ENCODE measurements around the gene UBE2N. TPM values are rescaled to one million over a fixed set of nuclear protein-coding genes. Genes with fewer than 3 reads are reported as not detected.
"Not testable (repeated sequence)": the region's sequence is repeated elsewhere in the genome, so short reads cannot be mapped to it uniquely, and the experiment has no call there.

The UBE2N gene
- total RNA-seq, 1 experiment from 2014 or later = 124 TPM

DNA sequence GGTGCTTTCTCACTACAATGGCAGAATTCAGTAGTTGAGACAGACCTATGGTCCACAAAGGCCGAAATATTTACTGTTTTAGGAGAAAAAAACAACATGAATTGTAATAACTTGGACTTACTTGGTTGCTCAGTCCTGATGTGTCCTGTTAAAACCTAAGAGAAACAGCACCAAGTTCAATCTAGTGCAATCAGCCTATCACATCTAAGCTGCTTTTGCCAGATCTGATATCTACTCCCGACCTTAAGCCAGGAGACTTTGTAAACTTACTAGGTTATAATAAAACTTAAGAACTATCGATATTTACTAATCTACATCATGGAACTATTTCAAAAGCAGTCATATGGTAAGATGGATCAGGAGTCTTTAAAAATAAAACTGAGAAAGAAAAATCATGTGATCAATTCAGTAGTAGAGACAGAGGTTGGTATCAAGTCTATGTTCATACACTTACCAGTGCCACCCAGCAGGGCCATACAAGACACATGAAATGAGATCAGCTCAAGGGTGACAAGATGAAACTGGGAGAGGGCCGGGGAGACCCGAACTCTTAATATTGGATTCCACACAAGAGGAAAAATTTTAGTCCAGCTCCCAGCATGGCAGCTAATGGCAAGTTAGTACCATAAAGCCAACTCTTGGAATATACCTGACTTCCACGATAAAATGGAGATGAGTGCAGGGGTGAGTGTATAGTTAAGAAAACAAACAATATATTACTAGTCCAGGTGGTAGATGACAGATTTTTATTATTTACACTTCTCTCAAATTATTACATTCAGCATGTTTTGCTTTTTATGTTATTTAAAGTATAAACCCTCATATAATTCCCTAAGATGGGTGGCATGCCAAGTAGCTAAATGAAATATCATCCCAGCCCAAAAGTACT is 36.5 kb downstream of the UBE2N start:
- Histone ChIP-seq H3K4me2 (ENCODE audit: low read depth, low read length, poor library complexity, severe bottlenecking) (no peak overlapping the region), H3K9me3 (ENCODE audit: low read length) (no peaks in the 10 kb centered on the region), H3K9ac (ENCODE audit: low read length) (no peak overlapping the region), H3K4me1 (ENCODE audit: low read length) (no peaks in the 10 kb centered on the region), H3K36me3 (ENCODE audit: insufficient read depth, low read length) (no peaks in the 10 kb centered on the region; the same call in 1 of the 2 replicates), H3K27ac (ENCODE audit: low read length) (no peak overlapping the region), H3K27me3 (ENCODE audit: low read length) (no peaks in the 10 kb centered on the region), H3K79me2 (ENCODE audit: low read length) (peaks cover 15% of the 10 kb centered on the region), H2AFZ (ENCODE audit: low read length) (no peak overlapping the region), H3K9me2 (replicated peaks; ENCODE audit: insufficient read depth, low read length) (no peaks in the 10 kb centered on the region), H4K20me1 (ENCODE audit: insufficient read depth, low read depth, low read length) (no peaks in the 10 kb centered on the region), H3K4me3 (ENCODE audit: low read length) (no peak overlapping the region)
- DNase-seq = no peak

DNA sequence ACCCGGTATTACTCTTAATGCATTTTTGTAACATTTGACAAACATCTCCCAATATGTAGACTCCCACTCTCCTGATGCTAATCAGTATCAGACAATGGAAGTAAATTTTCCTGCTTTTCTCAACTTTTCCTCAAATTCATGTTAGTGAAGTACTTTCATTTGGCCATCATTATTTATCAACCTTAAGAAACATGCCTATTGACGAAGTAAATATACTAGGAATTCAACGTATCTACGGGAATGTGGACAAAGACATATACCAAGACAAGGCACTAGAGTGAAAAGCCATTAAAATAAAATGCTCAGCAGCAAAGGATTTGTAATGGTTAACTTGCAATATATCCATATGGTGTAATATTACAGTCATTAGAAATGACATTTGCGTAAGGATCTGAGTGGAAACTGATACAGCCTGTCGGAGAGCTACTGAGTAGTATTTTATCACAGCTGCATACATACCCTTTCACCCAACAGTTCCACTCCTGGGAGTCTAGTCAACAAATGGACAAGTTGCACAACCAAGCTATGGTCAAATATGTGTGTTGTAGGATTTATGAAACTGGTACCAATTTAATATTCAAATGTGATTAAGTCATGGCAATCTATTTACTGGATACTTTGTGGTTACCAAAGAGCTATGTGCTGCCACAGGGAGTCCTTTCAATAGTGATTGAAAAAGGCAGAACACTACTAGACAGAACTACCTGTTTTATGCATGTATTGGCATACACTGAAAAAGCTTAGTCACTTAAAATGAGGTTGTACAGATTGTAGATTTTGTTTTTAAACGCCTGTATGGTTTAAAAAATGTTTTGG is 37.6 kb downstream of the UBE2N start:
- no peak overlapping the region for H3K4me3 ChIP-seq (ENCODE audit: low read length)
- H3K36me3 ChIP-seq (ENCODE audit: insufficient read depth, low read length) = no peaks in the 10 kb centered on the region; the same call in 1 of the 2 replicates
- H3K4me2 ChIP-seq (ENCODE audit: low read depth, low read length, poor library complexity, severe bottlenecking) = no peak overlapping the region
- H3K27me3 ChIP-seq (ENCODE audit: low read length) = no peaks in the 10 kb centered on the region
- DNase-seq = no peak
- H3K9me3 ChIP-seq (ENCODE audit: low read length) = no peaks in the 10 kb centered on the region
- H3K27ac ChIP-seq (ENCODE audit: low read length) = no peak overlapping the region
- H3K9ac ChIP-seq (ENCODE audit: low read length) = no peak overlapping the region
- H4K20me1 ChIP-seq (ENCODE audit: insufficient read depth, low read depth, low read length) = no peaks in the 10 kb centered on the region
- H3K9me2 ChIP-seq (replicated peaks; ENCODE audit: insufficient read depth, low read length) = no peaks in the 10 kb centered on the region
- no peaks in the 10 kb centered on the region for H3K4me1 ChIP-seq (ENCODE audit: low read length)
- no peak overlapping the region for H2AFZ ChIP-seq (ENCODE audit: low read length)
- H3K79me2 ChIP-seq (ENCODE audit: low read length) = peaks cover 11% of the 10 kb centered on the region

DNA sequence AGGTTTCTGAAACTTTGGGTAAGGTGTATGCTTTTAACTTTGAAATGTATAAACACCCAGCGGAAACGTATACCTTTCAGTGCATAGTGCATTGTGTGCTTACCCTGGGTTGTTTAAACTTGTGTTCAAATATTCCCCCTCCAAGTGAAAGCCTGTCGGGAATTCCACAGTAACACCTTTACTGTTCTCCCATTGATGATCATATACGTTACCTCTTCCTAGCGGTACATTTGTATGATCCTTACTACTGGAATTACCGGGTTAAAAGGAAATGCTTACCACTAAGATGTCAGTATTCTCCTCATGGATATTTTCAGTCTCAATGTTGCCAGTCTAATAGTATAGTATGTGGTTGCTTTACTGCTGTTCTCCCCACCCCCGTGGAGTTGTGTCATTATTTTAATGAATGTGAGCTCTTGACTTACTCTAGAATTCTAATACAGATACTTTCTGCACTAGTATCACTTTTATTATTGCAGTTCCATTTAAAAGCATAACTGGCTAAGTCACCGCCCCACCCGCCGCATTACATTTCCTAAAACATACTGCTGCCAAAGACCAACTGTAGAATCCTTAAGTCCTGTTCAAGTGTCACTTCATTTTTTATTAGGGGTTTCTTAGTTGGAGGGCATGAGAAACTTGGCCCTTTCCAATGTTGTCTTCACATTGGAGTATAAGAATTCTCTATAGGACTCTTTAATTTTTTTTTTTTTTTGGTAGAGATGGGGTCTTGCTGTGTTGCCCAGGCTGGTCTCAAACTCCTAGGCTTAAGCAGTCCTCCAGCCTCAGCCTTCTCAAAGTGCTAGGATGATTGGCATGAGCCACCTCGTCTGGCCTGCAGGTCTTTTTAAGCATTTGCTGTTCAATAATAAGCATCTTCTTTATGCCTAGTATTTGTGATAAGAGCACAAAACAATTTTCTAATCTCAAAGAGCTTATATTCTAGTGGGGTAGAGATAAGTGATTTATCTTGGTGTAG is 39.1 kb downstream of the UBE2N start:
- H3K36me3 ChIP-seq (ENCODE audit: insufficient read depth, low read length) = no peaks in the 10 kb centered on the region; the same call in 1 of the 2 replicates

DNA sequence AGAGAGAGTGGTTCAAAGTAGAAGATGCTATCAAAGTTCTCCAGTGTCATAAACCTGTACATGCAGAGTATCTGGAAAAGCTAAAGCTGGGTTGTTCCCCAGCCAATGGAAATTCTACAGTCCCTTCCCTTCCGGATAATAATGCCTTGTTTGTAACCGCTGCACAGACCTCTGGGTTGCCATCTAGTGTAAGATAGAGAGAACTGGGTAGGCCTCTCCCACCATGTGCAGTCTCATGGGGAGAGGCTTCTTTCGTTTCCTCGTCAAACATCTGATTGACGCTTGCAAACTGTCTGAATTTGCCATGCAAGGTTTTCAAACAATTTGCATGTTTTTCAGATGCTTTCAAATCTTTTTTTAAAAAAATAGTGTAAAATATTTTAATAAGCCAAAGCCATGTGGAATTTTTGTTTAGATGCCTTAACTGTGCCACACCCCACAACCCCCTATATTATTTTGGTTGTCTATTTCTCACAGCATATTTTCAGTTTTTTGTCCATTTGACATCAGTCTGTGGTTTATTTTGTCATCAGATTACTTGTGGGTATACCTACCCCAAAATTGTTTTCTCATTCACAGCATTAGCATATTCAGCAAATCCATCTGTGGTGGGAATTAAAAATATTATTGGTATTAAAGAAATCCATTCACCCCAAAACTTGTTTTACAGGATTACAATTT is 42.4 kb downstream of the UBE2N start:
- H4K20me1 ChIP-seq (ENCODE audit: insufficient read depth, low read depth, low read length); DNase-seq; H3K4me2 ChIP-seq (ENCODE audit: low read depth, low read length, poor library complexity, severe bottlenecking); H3K9me2 ChIP-seq (replicated peaks; ENCODE audit: insufficient read depth, low read length); H3K9me3 ChIP-seq (ENCODE audit: low read length); H3K4me1 ChIP-seq (ENCODE audit: low read length); H3K4me3 ChIP-seq (ENCODE audit: low read length); H2AFZ ChIP-seq (ENCODE audit: low read length); H3K36me3 ChIP-seq (ENCODE audit: insufficient read depth, low read length); H3K27me3 ChIP-seq (ENCODE audit: low read length); H3K9ac ChIP-seq (ENCODE audit: low read length); H3K79me2 ChIP-seq (ENCODE audit: low read length): not testable (repeated sequence)
- peak overlapping the region; percentile 39; the same call in 1 of the 2 replicates for H3K27ac ChIP-seq (ENCODE audit: low read length)

More for the DNA sequence above, 39.1 kb downstream of the UBE2N start:
- no peak overlapping the region for H2AFZ ChIP-seq (ENCODE audit: low read length)
- peaks cover 6% of the 10 kb centered on the region for H3K4me1 ChIP-seq (ENCODE audit: low read length)
- no peak overlapping the region for H3K4me3 ChIP-seq (ENCODE audit: low read length)
- H3K79me2 ChIP-seq (ENCODE audit: low read length) = peaks cover 3% of the 10 kb centered on the region; the same call in 1 of the 2 replicates
- H3K27me3 ChIP-seq (ENCODE audit: low read length) = no peaks in the 10 kb centered on the region
- no peak overlapping the region for H3K4me2 ChIP-seq (ENCODE audit: low read depth, low read length, poor library complexity, severe bottlenecking)
- no peaks in the 10 kb centered on the region for H3K9me2 ChIP-seq (replicated peaks; ENCODE audit: insufficient read depth, low read length)
- DNase-seq = no peak
- no peaks in the 10 kb centered on the region for H4K20me1 ChIP-seq (ENCODE audit: insufficient read depth, low read depth, low read length)
- no peak overlapping the region for H3K9ac ChIP-seq (ENCODE audit: low read length)
- H3K9me3 ChIP-seq (ENCODE audit: low read length) = no peaks in the 10 kb centered on the region
- no peak overlapping the region for H3K27ac ChIP-seq (ENCODE audit: low read length)

DNA sequence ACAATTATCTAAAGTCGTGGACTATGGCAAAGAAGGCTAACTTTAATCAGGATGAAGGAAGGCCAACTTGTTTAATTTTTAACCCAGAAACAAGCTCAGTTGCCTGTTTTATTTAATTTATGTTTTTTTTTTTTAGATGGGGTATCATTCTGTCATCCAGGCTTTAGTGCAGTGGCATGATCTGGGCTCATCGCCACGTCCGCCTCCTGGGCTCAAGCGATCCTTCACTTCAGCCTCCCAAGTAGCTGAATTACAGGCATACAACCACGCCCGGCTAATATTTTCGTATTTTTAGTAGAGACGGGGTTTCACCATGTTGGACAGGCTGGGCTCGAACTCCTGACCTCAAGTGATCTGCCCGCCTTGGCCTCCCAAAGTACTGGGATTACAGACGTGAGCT is 44.3 kb downstream of the UBE2N start:
- no peaks in the 10 kb centered on the region for H4K20me1 ChIP-seq (ENCODE audit: insufficient read depth, low read depth, low read length)
- no peaks in the 10 kb centered on the region for H3K9me2 ChIP-seq (replicated peaks; ENCODE audit: insufficient read depth, low read length)
- no peaks in the 10 kb centered on the region for H3K27me3 ChIP-seq (ENCODE audit: low read length)
- no peak overlapping the region for H3K4me2 ChIP-seq (ENCODE audit: low read depth, low read length, poor library complexity, severe bottlenecking)
- H3K79me2 ChIP-seq (ENCODE audit: low read length) = peaks cover 4% of the 10 kb centered on the region
- H3K4me1 ChIP-seq (ENCODE audit: low read length) = peaks cover 15% of the 10 kb centered on the region
- H3K9ac ChIP-seq (ENCODE audit: low read length) = no peak overlapping the region
- H3K4me3 ChIP-seq (ENCODE audit: low read length) = no peak overlapping the region
- no peak overlapping the region for H2AFZ ChIP-seq (ENCODE audit: low read length)
- no peaks in the 10 kb centered on the region for H3K9me3 ChIP-seq (ENCODE audit: low read length)
- no peak overlapping the region for H3K27ac ChIP-seq (ENCODE audit: low read length)
- DNase-seq = no peak
- H3K36me3 ChIP-seq (ENCODE audit: insufficient read depth, low read length) = no peaks in the 10 kb centered on the region

DNA sequence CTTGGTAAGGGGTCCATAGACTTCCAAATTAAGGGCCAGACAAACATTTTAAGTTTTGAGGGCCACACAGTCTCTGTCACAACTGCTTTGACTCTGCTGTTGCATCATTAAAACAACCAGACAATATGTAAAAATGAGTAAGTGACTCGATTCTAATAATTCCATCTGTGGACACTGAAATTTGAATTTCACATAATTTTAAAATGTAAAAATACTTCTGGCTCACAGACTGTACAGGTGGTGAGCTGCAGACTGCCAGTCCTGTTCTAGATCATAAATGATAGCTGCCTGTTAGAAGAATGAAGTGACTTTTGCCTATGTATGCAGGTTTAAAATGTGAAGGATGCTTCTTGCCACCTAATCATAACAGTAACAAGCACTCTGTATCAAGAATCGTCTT is 48.3 kb downstream of the UBE2N start:
- Histone ChIP-seq H3K36me3 (ENCODE audit: insufficient read depth, low read length) (no peaks in the 10 kb centered on the region), H3K27me3 (ENCODE audit: low read length) (no peaks in the 10 kb centered on the region), H3K79me2 (ENCODE audit: low read length) (peaks cover 4% of the 10 kb centered on the region), H3K4me1 (ENCODE audit: low read length) (peaks cover 14% of the 10 kb centered on the region), H3K9ac (ENCODE audit: low read length) (peak overlapping the region; percentile 37), H3K9me2 (replicated peaks; ENCODE audit: insufficient read depth, low read length) (no peaks in the 10 kb centered on the region), H4K20me1 (ENCODE audit: insufficient read depth, low read depth, low read length) (peaks cover 11% of the 10 kb centered on the region; the same call in 1 of the 2 replicates), H3K9me3 (ENCODE audit: low read length) (no peaks in the 10 kb centered on the region), H3K4me3 (ENCODE audit: low read length) (no peak overlapping the region), H2AFZ (ENCODE audit: low read length) (no peak overlapping the region), H3K4me2 (ENCODE audit: low read depth, low read length, poor library complexity, severe bottlenecking) (peak overlapping the region; percentile 59), H3K27ac (ENCODE audit: low read length) (peak overlapping the region; percentile 61)
- DNase-seq = peak; percentile 55

DNA sequence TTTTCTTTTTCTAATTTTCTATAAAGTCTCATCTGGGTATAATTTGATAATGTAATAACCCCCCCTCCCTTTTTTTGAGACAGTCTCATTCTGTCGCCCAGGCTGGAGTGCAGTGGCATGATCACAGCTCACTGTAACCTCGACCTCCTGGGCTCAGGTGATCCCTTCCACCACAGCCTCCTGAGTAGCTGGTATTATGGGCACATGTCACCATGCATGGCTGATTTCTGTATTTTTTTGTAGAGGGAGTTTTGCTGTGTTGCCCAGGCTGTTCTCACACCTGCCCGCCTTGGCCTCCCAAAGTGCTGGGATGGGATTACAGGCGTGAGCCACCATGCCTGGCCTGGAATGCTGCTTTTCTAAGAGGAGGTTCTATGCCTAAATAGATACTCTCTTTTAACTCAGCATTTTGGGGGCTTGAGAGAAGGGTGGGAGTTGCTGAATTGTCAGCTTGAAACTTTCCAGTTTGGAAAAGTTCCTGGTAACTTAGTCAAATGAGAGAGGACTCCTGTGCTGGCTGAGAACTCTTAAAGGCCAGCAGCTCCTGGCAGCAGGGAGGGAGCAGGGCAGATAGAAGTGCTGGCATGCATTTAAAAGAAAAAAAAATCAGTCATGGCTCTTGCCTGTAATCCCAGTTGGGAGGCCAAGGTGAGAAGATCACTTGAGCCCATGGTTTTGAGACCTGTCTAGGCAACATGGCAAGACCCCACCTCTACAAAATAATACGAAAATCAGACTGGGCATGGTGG is 51.0 kb downstream of the UBE2N start:
- Histone ChIP-seq H3K4me1 (ENCODE audit: low read length) (peaks cover 14% of the 10 kb centered on the region), H3K9ac (ENCODE audit: low read length) (no peak overlapping the region), H3K36me3 (ENCODE audit: insufficient read depth, low read length) (no peaks in the 10 kb centered on the region), H3K9me2 (replicated peaks; ENCODE audit: insufficient read depth, low read length) (no peaks in the 10 kb centered on the region), H3K4me3 (ENCODE audit: low read length) (no peak overlapping the region), H3K27me3 (ENCODE audit: low read length) (no peaks in the 10 kb centered on the region), H3K4me2 (ENCODE audit: low read depth, low read length, poor library complexity, severe bottlenecking) (no peak overlapping the region), H3K9me3 (ENCODE audit: low read length) (no peaks in the 10 kb centered on the region), H3K27ac (ENCODE audit: low read length) (no peak overlapping the region), H2AFZ (ENCODE audit: low read length) (no peak overlapping the region), H4K20me1 (ENCODE audit: insufficient read depth, low read depth, low read length) (peaks cover 20% of the 10 kb centered on the region; the same call in 1 of the 2 replicates), H3K79me2 (ENCODE audit: low read length) (peaks cover 4% of the 10 kb centered on the region)
- no peak for DNase-seq
